C4-2B (cell line): ENCODE data around the gene ACER2.
"Not testable (repeated sequence)": the region's sequence is repeated elsewhere in the genome, so short reads cannot be mapped to it uniquely, and the experiment has no call there.

Experiments
- H3K27ac ChIP-seq: fragments of 450-650 bp; 2 replicates; pipeline ENCODE4 v1.5.1; 2017
- CTCF ChIP-seq: fragments of 450-650 bp; conservative IDR thresholded peaks from 2 replicates; pipeline ENCODE4 v1.5.1; 2017; ENCODE audit warnings: mild to moderate bottlenecking
- ZFX ChIP-seq: fragments of 450-650 bp; IDR thresholded peaks from 2 replicates; pipeline ENCODE4 v1.6.1; 2017

Gene ACER2

GRCh38 chr9:19378164-19378563 is 30.6 kb upstream of the ACER2 start:
- no peak for TF ChIP-seq ZFX
- TF ChIP-seq CTCF, result no peak
- no peak overlapping the region for H3K27ac ChIP-seq

DNA sequence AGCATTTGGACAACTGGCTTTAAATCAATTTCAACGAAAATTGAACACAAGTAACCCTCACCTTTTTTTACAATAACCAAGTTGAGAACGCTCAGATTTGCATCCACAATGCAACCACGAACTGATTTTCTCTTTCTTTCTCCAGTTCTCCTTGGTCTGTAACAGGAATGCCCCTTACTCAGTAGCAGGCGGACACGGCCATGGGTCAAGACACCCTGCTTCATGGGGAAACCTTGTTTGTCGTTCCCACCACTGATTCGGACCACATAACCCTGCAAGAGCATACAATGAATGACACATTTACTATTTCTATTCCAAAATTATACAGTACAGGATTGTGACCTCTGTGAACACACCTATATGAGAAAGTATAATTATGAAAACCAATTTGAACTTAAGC is 30.2 kb upstream of the ACER2 start:
- no peak for TF ChIP-seq ZFX
- TF ChIP-seq CTCF, result no peak
- H3K27ac ChIP-seq, result peak overlapping the region; percentile 37; the same call in 1 of the 2 replicates

- TF ChIP-seq ZFX (no peak), CTCF (no peak)
- H3K27ac ChIP-seq, result peak overlapping the region; percentile 94
Observed at GRCh38 chr9:19379283-19379682, 29.5 kb upstream of the ACER2 start.

GRCh38 chr9:19379697-19380046 is 29.1 kb upstream of the ACER2 start:
- TF ChIP-seq ZFX (no peak), CTCF (no peak)
- H3K27ac ChIP-seq, result peak overlapping the region; percentile 94

- no peak for TF ChIP-seq CTCF
- no peak for TF ChIP-seq ZFX
- peak overlapping the region; percentile 94 for H3K27ac ChIP-seq
Observed at GRCh38 chr9:19380826-19381075, 28.1 kb upstream of the ACER2 start.

DNA sequence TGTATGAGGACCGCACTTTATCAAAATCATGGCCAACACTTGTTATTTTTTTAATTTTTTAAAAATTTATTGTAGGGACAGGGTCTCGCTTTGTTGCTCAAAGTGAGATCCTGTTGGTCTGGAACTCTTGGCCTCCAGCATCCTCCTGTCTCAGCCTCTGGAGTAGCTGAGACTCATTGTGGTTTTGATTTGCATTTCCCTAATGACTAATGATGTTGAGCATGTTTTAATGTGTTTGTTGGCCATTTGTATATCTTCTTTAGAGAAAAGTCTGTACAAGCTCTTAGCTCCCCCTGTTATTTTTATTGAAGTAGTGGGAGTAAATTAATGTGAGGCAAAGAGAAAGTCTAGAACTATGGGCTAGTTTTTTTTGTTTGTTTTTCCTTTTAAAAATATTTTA is 27.2 kb upstream of the ACER2 start:
- H3K27ac ChIP-seq, result no peak overlapping the region
- TF ChIP-seq CTCF, result no peak
- no peak for TF ChIP-seq ZFX

- H3K27ac ChIP-seq, result not testable (repeated sequence)
Observed at GRCh38 chr9:19385212-19385611, 23.6 kb upstream of the ACER2 start.

GRCh38 chr9:19385786-19386501 is 22.9 kb upstream of the ACER2 start:
- H3K27ac ChIP-seq, result no peak overlapping the region
- TF ChIP-seq ZFX, result no peak
- TF ChIP-seq CTCF, result no peak
